ENCODE data around the gene GALNT9. TPM values are rescaled to one million over a fixed set of nuclear protein-coding genes. Genes with fewer than 3 reads are reported as not detected.

Gene GALNT9
- total and polyA plus RNA-seq, 2 experiments from 2014 or later = 0.33 to 1.4 TPM

GRCh38 chr12:132318135-132318534, 11.3 kb downstream of the GALNT9 start:
- Histone ChIP-seq H3K9me2 (ENCODE audit: insufficient read depth) (no peaks in the 10 kb centered on the region), H3K4me3 (no peak overlapping the region), H3K9me3 (ENCODE audit: low read depth) (no peaks in the 10 kb centered on the region), H3K27ac (no peak overlapping the region), H3K4me2 (ENCODE audit: unreplicated experiment) (no peak overlapping the region), H3K27me3 (replicated peaks; ENCODE audit: insufficient read depth) (peaks cover 27% of the 10 kb centered on the region), H3K79me2 (ENCODE audit: insufficient read depth) (no peaks in the 10 kb centered on the region), H4K20me1 (ENCODE audit: insufficient read depth) (no peaks in the 10 kb centered on the region), H3K4me1 (ENCODE audit: insufficient read depth) (no peaks in the 10 kb centered on the region), H2AFZ (no peak overlapping the region), H3F3A (ENCODE audit: insufficient read depth) (no peaks in the 10 kb centered on the region), H3K9ac (no peak overlapping the region), H3K36me3 (ENCODE audit: low read depth) (no peaks in the 10 kb centered on the region)
- DNase-seq = no peak
- TF ChIP-seq EZH2phosphoT487 (IDR thresholded peaks at IDR 0.05; ENCODE audit: insufficient read depth, low read depth) (no peak), EZH2 (IDR thresholded peaks at IDR 0.05; ENCODE audit: insufficient read depth, poor library complexity, severe bottlenecking) (no peak)
- in situ Hi-C loops (cut with MboI) = no loop called here
- 66 to 69% methylated on average over 10 of the region's 10 CpGs for WGBS, 2 experiments (ENCODE audit: low coverage in 1 of 2, low lambda C conversion rate in 2 of 2, missing lambda C conversion rate in 2 of 2)

- TF ChIP-seq EZH2 (IDR thresholded peaks at IDR 0.05; ENCODE audit: insufficient read depth, poor library complexity, severe bottlenecking) (no peak), EZH2phosphoT487 (IDR thresholded peaks at IDR 0.05; ENCODE audit: insufficient read depth, low read depth) (no peak)
- H3F3A ChIP-seq (ENCODE audit: insufficient read depth) = no peaks in the 10 kb centered on the region
- no peak for DNase-seq
- WGBS, 2 experiments (ENCODE audit: low coverage in 1 of 2, low lambda C conversion rate in 2 of 2, missing lambda C conversion rate in 2 of 2) = 43 to 47% methylated on average over 18 to 19 of the region's 19 CpGs
- H4K20me1 ChIP-seq (ENCODE audit: insufficient read depth) = no peaks in the 10 kb centered on the region
- H3K4me3 ChIP-seq = no peak overlapping the region
- peaks cover 22% of the 10 kb centered on the region for H3K27me3 ChIP-seq (replicated peaks; ENCODE audit: insufficient read depth)
- no peaks in the 10 kb centered on the region for H3K9me3 ChIP-seq (ENCODE audit: low read depth)
- in situ Hi-C loops (cut with MboI) = no loop called here
- H3K4me2 ChIP-seq (ENCODE audit: unreplicated experiment) = no peak overlapping the region
- H3K9ac ChIP-seq = no peak overlapping the region
- no peaks in the 10 kb centered on the region for H3K4me1 ChIP-seq (ENCODE audit: insufficient read depth)
- H3K27ac ChIP-seq = no peak overlapping the region
- no peaks in the 10 kb centered on the region for H3K9me2 ChIP-seq (ENCODE audit: insufficient read depth)
- no peaks in the 10 kb centered on the region for H3K79me2 ChIP-seq (ENCODE audit: insufficient read depth)
- no peaks in the 10 kb centered on the region for H3K36me3 ChIP-seq (ENCODE audit: low read depth)
- H2AFZ ChIP-seq = no peak overlapping the region
These were observed 12.0 kb downstream of the GALNT9 start for GRCh38 chr12:132317233-132317938.

GRCh38 chr12:132316497-132317232, 12.7 kb downstream of the GALNT9 start:
- H3K9me3 ChIP-seq (ENCODE audit: low read depth) = no peaks in the 10 kb centered on the region
- 44 to 48% methylated on average over 15 to 17 of the region's 17 CpGs for WGBS, 2 experiments (ENCODE audit: low coverage in 1 of 2, low lambda C conversion rate in 2 of 2, missing lambda C conversion rate in 2 of 2)
- in situ Hi-C loops (cut with MboI) = no loop called here

GRCh38 chr12:132315951-132316350, 13.4 kb downstream of the GALNT9 start:
- in situ Hi-C loops (cut with MboI) = no loop called here
- TF ChIP-seq EZH2phosphoT487 (IDR thresholded peaks at IDR 0.05; ENCODE audit: insufficient read depth, low read depth) (no peak), EZH2 (IDR thresholded peaks at IDR 0.05; ENCODE audit: insufficient read depth, poor library complexity, severe bottlenecking) (no peak)
- Histone ChIP-seq H3K36me3 (ENCODE audit: low read depth) (no peaks in the 10 kb centered on the region), H3K4me3 (no peak overlapping the region), H3K4me1 (ENCODE audit: insufficient read depth) (no peaks in the 10 kb centered on the region), H3K27ac (no peak overlapping the region), H3F3A (ENCODE audit: insufficient read depth) (no peaks in the 10 kb centered on the region), H3K79me2 (ENCODE audit: insufficient read depth) (no peaks in the 10 kb centered on the region), H2AFZ (no peak overlapping the region), H3K9ac (no peak overlapping the region), H3K27me3 (replicated peaks; ENCODE audit: insufficient read depth) (peaks cover 26% of the 10 kb centered on the region), H4K20me1 (ENCODE audit: insufficient read depth) (no peaks in the 10 kb centered on the region), H3K4me2 (ENCODE audit: unreplicated experiment) (no peak overlapping the region), H3K9me2 (ENCODE audit: insufficient read depth) (no peaks in the 10 kb centered on the region), H3K9me3 (ENCODE audit: low read depth) (no peaks in the 10 kb centered on the region)
- 55 to 59% methylated on average over 15 to 20 of the region's 20 CpGs for WGBS, 2 experiments (ENCODE audit: low coverage in 1 of 2, low lambda C conversion rate in 2 of 2, missing lambda C conversion rate in 2 of 2)
- DNase-seq = no peak

More at GRCh38 chr12:132316497-132317232, 12.7 kb downstream of the GALNT9 start:
- peaks cover 22% of the 10 kb centered on the region for H3K27me3 ChIP-seq (replicated peaks; ENCODE audit: insufficient read depth)
- DNase-seq = no peak
- no peaks in the 10 kb centered on the region for H3K4me1 ChIP-seq (ENCODE audit: insufficient read depth)
- H3K9me2 ChIP-seq (ENCODE audit: insufficient read depth) = no peaks in the 10 kb centered on the region
- no peak overlapping the region for H3K9ac ChIP-seq
- TF ChIP-seq EZH2 (IDR thresholded peaks at IDR 0.05; ENCODE audit: insufficient read depth, poor library complexity, severe bottlenecking) (no peak), EZH2phosphoT487 (IDR thresholded peaks at IDR 0.05; ENCODE audit: insufficient read depth, low read depth) (no peak)
- no peaks in the 10 kb centered on the region for H3F3A ChIP-seq (ENCODE audit: insufficient read depth)
- H3K27ac ChIP-seq = no peak overlapping the region
- no peak overlapping the region for H3K4me3 ChIP-seq
- no peak overlapping the region for H3K4me2 ChIP-seq (ENCODE audit: unreplicated experiment)
- no peaks in the 10 kb centered on the region for H4K20me1 ChIP-seq (ENCODE audit: insufficient read depth)
- H3K79me2 ChIP-seq (ENCODE audit: insufficient read depth) = no peaks in the 10 kb centered on the region
- no peak overlapping the region for H2AFZ ChIP-seq
- H3K36me3 ChIP-seq (ENCODE audit: low read depth) = no peaks in the 10 kb centered on the region
